SIG-M5 (cell line): ENCODE data around the gene STARD4.

Source experiments
- DNase-seq: peaks from one replicate; lab custom pipeline; 2025; lab: John Stamatoyannopoulos, UW

The STARD4 gene

GRCh38 chr5:111469903-111470302 is 42.4 kb downstream of the STARD4 start:
- DNase-seq: no peak

- DNase-seq: no peak
Measured at GRCh38 chr5:111469293-111469896, 42.9 kb downstream of the STARD4 start.

- DNase-seq: no peak
Measured at GRCh38 chr5:111463311-111463710, 49.0 kb downstream of the STARD4 start.

- DNase-seq: no peak
Measured at GRCh38 chr5:111461934-111462333, 50.4 kb downstream of the STARD4 start.

- DNase-seq: no peak
Measured at GRCh38 chr5:111461255-111461671, 51.1 kb downstream of the STARD4 start.

- DNase-seq: no peak
Measured at GRCh38 chr5:111454776-111455175, 57.6 kb downstream of the STARD4 start.

GRCh38 chr5:111454198-111454622 is 58.1 kb downstream of the STARD4 start:
- DNase-seq: no peak

- no peak for DNase-seq
Measured at GRCh38 chr5:111453747-111454146, 58.6 kb downstream of the STARD4 start.

- no peak for DNase-seq
Measured at GRCh38 chr5:111453295-111453694, 59.0 kb downstream of the STARD4 start.

- no peak for DNase-seq
Measured at GRCh38 chr5:111447822-111448221, 64.5 kb downstream of the STARD4 start.

GRCh38 chr5:111447099-111447498 is 65.2 kb downstream of the STARD4 start:
- no peak for DNase-seq
